Kidney epithelial cell (primary cell): ENCODE measurements around the gene DENND2A. TPM values are rescaled to one million over a fixed set of nuclear protein-coding genes. Genes with fewer than 3 reads are reported as not detected.
"Not testable (repeated sequence)": the region's sequence is repeated elsewhere in the genome, so short reads cannot be mapped to it uniquely, and the experiment has no call there.

ENCODE experiments used
- DNase-seq: peaks from one replicate; pipeline ENCODE4 v3.0.0-alpha.2; 2010; ENCODE audit warnings: low read depth
- H3K27me3 ChIP-seq: 2 replicates; pipeline ENCODE4 v1.6.0; 2011; ENCODE audit warnings: low read length; ENCODE audit not compliant: control insufficient read depth, insufficient read depth
- H3K36me3 ChIP-seq: 2 replicates; pipeline ENCODE4 v1.5.1; 2011; ENCODE audit warnings: low read length; ENCODE audit not compliant: control insufficient read depth, insufficient read depth
- H3K4me3 ChIP-seq: 2 replicates; pipeline ENCODE4 v1.5.1; 2011; ENCODE audit warnings: low read depth, mild to moderate bottlenecking, control low read depth, low read length
- CTCF ChIP-seq: IDR thresholded peaks from 2 replicates; pipeline ENCODE4 v1.5.1; 2011; ENCODE audit warnings: mild to moderate bottlenecking, moderate library complexity, low read length, control low read depth, inconsistent platforms; ENCODE audit not compliant: insufficient read depth, poor library complexity, severe bottlenecking
- total RNA-seq: library from RNA; depleted of rRNA; stranded (reverse); fragments of >200 nt; gene quantifications from 2 replicates; pipeline ENCODE4 v1.2.3, GENCODE V29; 2015

DENND2A gene
- total RNA-seq, 1 donor from 2014 or later, result 14.8 TPM

GRCh38 chr7:140519007-140519399 is 121.6 kb downstream of the DENND2A start:
- Histone ChIP-seq H3K27me3 (no peaks in the 10 kb centered on the region), H3K36me3 (peaks cover 3% of the 10 kb centered on the region), H3K4me3 (no peak overlapping the region)
- DNase-seq, result no peak
- TF ChIP-seq CTCF, result no peak

- H3K4me3 ChIP-seq, result no peak overlapping the region
- H3K36me3 ChIP-seq, result peaks cover 3% of the 10 kb centered on the region
- no peak for TF ChIP-seq CTCF
- DNase-seq, result no peak
- H3K27me3 ChIP-seq, result no peaks in the 10 kb centered on the region
Measured at GRCh38 chr7:140518370-140519006, 122.1 kb downstream of the DENND2A start.

- DNase-seq, result no peak
- H3K4me3 ChIP-seq, result no peak overlapping the region
- peaks cover 3% of the 10 kb centered on the region for H3K36me3 ChIP-seq
- no peaks in the 10 kb centered on the region for H3K27me3 ChIP-seq
- peak; percentile 85 for TF ChIP-seq CTCF
Measured at GRCh38 chr7:140517546-140518369, 122.9 kb downstream of the DENND2A start.

- DNase-seq, result no peak
- H3K27me3 ChIP-seq, result no peaks in the 10 kb centered on the region
- no peak for TF ChIP-seq CTCF
- no peak overlapping the region for H3K4me3 ChIP-seq
- H3K36me3 ChIP-seq, result no peaks in the 10 kb centered on the region
Measured at GRCh38 chr7:140512317-140513000, 128.2 kb downstream of the DENND2A start.

GRCh38 chr7:140509789-140510188 is 130.8 kb downstream of the DENND2A start:
- DNase-seq, result no peak
- Histone ChIP-seq H3K4me3 (no peak overlapping the region), H3K27me3 (no peaks in the 10 kb centered on the region), H3K36me3 (no peaks in the 10 kb centered on the region)
- no peak for TF ChIP-seq CTCF

GRCh38 chr7:140507556-140507955 is 133.1 kb downstream of the DENND2A start:
- not testable (repeated sequence) for DNase-seq, H3K36me3 ChIP-seq, H3K27me3 ChIP-seq, H3K4me3 ChIP-seq
